HepG2 (cell line): Measurements from ENCODE around the gene CACNA1H.

Source experiments
- CTCF ChIP-seq: sonication (generic); formaldehyde crosslinking; IDR thresholded peaks from 2 replicates; pipeline ENCODE4 v1.5.0; 2020; ENCODE audit warnings: mild to moderate bottlenecking, missing genetic modification reagents, moderate library complexity
- E2F5 ChIP-seq: sonication (generic); formaldehyde crosslinking; conservative IDR thresholded peaks from 2 replicates; pipeline ENCODE4 v1.4.0; 2020; ENCODE audit warnings: missing genetic modification reagents
- FOXM1 ChIP-seq: sonication (generic); formaldehyde crosslinking; IDR thresholded peaks from 2 replicates; pipeline ENCODE4 v1.5.0; 2020; ENCODE audit warnings: missing genetic modification reagents
- MAZ ChIP-seq, 2 experiments: sonication (generic) in 1 of 2; formaldehyde crosslinking in 1 of 2; IDR thresholded peaks; 2 replicates each; pipeline versions ENCODE4 v1.5.0 to v1.6.1; 2012 to 2020; ENCODE audit warnings: low read depth in 2 of 2, mild to moderate bottlenecking in 2 of 2, borderline replicate concordance in 1 of 2, improper control_type of control experiment in 1 of 2, low read length in 1 of 2, missing genetic modification reagents in 1 of 2, moderate library complexity in 1 of 2
- SP4 ChIP-seq: sonication (generic); formaldehyde crosslinking; IDR thresholded peaks from 2 replicates; pipeline ENCODE4 v1.8.1; 2023; ENCODE audit warnings: mild to moderate bottlenecking, missing genetic modification reagents
- ZNF274 ChIP-seq: sonication (generic); formaldehyde crosslinking; IDR thresholded peaks from 2 replicates; pipeline ENCODE4 v1.5.1; 2020; ENCODE audit warnings: mild to moderate bottlenecking, missing genetic modification reagents
- ZNF333 ChIP-seq: sonication (generic); formaldehyde crosslinking; IDR thresholded peaks from 2 replicates; pipeline ENCODE4 v1.4.0; 2020; ENCODE audit warnings: mild to moderate bottlenecking, missing genetic modification reagents, borderline replicate concordance
- ZSCAN29 ChIP-seq: sonication (generic); formaldehyde crosslinking; conservative IDR thresholded peaks from 2 replicates; pipeline ENCODE4 v1.4.0; 2020; ENCODE audit warnings: mild to moderate bottlenecking, missing genetic modification reagents

GRCh38 chr16:1171001-1171400 lies 18.1 kb downstream of the CACNA1H start:
- TF ChIP-seq CTCF (no peak), SP4 (no peak), MAZ (IDR thresholded peaks at IDR 0.05; ENCODE audit: borderline replicate concordance, low read depth, low read length) (no peak), MAZ (CRISPR knock-in tag; IDR thresholded peaks at IDR 0.05; ENCODE audit: low read depth) (no peak), FOXM1 (CRISPR knock-in tag) (no peak), E2F5 (no peak), ZNF274 (CRISPR knock-in tag) (no peak), ZNF333 (CRISPR knock-in tag) (no peak), ZSCAN29 (no peak)
